HL-60 (cell line): ENCODE data around the gene PIP4K2A.
A peak's percentile ranks its signal among the peaks of the same experiment; 100 is the strongest.

Source experiments
- DNase-seq, 2 experiments: peaks; one replicate each; pipeline ENCODE4 v3.0.0-alpha.2; 2010 to 2020; ENCODE audit warnings: low read depth in 1 of 2, low spot score in 1 of 2
- H3K27ac ChIP-seq: fragments of 250-450 bp; sonication (Bioruptor Pico); replicated peaks from 2 replicates; pipeline ENCODE4 v1.5.1; 2020; ENCODE audit warnings: mild to moderate bottlenecking, moderate library complexity
- H3K27me3 ChIP-seq: fragments of 250-450 bp; sonication (Bioruptor Pico); 2 replicates; pipeline ENCODE4 v1.5.1; 2021; ENCODE audit warnings: mild to moderate bottlenecking, moderate library complexity; ENCODE audit not compliant: insufficient read depth, poor library complexity, severe bottlenecking
- H3K4me3 ChIP-seq: replicated peaks from 2 replicates; pipeline ENCODE4 v1.5.1; 2011; ENCODE audit warnings: mild to moderate bottlenecking, control low read depth, low read length; ENCODE audit not compliant: insufficient read depth
- GABPA ChIP-seq: IDR thresholded peaks from 2 replicates; pipeline ENCODE4 v1.6.1; 2012; ENCODE audit warnings: low read depth
- POLR2AphosphoS5 ChIP-seq: IDR thresholded peaks from 2 replicates; pipeline ENCODE4 v1.6.1; 2012; ENCODE audit warnings: low read depth
- SPI1 ChIP-seq: IDR thresholded peaks from 2 replicates; pipeline ENCODE4 v1.6.1; 2012; ENCODE audit warnings: low read depth, mild to moderate bottlenecking, borderline replicate concordance
- TF ChIP-seq, protein P1 (sequence below): IDR thresholded peaks from one replicate; pipeline ENCODE4 v1.5.1; 2011; ENCODE audit warnings: low read length, control low read depth, inconsistent platforms; ENCODE audit not compliant: insufficient read depth
- TF ChIP-seq, protein P2 (sequence below): IDR thresholded peaks from 2 replicates; pipeline ENCODE4 v1.6.1; 2012; ENCODE audit warnings: low read depth; ENCODE audit not compliant: insufficient replicate concordance

PIP4K2A gene

DNA sequence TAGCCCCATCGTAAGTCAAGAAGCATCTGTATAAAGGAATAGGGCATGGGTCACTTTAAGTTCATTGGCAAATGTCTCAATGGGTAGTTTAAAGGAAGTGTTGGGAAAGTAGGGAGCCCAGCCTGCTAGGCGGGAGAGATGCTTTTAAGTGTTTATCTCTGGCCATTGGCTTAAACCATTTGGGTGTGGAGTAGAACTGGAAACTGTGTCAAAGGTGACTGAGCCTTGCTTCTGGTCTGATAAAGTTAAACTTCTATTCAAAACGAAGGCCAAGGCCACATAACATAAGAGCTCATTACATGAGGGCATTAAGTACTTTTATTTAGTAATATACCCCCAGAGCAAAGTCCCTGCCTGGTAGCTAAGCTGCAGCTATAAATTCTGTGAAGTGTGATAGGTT is 220.4 kb downstream of the PIP4K2A start:
- Histone ChIP-seq H3K27ac (no peak overlapping the region), H3K27me3 (no peaks in the 10 kb centered on the region), H3K4me3 (no peak overlapping the region)
- no peak for DNase-seq
- TF ChIP-seq, protein P1, sequence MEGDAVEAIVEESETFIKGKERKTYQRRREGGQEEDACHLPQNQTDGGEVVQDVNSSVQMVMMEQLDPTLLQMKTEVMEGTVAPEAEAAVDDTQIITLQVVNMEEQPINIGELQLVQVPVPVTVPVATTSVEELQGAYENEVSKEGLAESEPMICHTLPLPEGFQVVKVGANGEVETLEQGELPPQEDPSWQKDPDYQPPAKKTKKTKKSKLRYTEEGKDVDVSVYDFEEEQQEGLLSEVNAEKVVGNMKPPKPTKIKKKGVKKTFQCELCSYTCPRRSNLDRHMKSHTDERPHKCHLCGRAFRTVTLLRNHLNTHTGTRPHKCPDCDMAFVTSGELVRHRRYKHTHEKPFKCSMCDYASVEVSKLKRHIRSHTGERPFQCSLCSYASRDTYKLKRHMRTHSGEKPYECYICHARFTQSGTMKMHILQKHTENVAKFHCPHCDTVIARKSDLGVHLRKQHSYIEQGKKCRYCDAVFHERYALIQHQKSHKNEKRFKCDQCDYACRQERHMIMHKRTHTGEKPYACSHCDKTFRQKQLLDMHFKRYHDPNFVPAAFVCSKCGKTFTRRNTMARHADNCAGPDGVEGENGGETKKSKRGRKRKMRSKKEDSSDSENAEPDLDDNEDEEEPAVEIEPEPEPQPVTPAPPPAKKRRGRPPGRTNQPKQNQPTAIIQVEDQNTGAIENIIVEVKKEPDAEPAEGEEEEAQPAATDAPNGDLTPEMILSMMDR, result no peak
- TF ChIP-seq GABPA (no peak), SPI1 (no peak), POLR2AphosphoS5 (no peak)
- TF ChIP-seq, protein P2, sequence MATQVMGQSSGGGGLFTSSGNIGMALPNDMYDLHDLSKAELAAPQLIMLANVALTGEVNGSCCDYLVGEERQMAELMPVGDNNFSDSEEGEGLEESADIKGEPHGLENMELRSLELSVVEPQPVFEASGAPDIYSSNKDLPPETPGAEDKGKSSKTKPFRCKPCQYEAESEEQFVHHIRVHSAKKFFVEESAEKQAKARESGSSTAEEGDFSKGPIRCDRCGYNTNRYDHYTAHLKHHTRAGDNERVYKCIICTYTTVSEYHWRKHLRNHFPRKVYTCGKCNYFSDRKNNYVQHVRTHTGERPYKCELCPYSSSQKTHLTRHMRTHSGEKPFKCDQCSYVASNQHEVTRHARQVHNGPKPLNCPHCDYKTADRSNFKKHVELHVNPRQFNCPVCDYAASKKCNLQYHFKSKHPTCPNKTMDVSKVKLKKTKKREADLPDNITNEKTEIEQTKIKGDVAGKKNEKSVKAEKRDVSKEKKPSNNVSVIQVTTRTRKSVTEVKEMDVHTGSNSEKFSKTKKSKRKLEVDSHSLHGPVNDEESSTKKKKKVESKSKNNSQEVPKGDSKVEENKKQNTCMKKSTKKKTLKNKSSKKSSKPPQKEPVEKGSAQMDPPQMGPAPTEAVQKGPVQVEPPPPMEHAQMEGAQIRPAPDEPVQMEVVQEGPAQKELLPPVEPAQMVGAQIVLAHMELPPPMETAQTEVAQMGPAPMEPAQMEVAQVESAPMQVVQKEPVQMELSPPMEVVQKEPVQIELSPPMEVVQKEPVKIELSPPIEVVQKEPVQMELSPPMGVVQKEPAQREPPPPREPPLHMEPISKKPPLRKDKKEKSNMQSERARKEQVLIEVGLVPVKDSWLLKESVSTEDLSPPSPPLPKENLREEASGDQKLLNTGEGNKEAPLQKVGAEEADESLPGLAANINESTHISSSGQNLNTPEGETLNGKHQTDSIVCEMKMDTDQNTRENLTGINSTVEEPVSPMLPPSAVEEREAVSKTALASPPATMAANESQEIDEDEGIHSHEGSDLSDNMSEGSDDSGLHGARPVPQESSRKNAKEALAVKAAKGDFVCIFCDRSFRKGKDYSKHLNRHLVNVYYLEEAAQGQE, result no peak

DNA sequence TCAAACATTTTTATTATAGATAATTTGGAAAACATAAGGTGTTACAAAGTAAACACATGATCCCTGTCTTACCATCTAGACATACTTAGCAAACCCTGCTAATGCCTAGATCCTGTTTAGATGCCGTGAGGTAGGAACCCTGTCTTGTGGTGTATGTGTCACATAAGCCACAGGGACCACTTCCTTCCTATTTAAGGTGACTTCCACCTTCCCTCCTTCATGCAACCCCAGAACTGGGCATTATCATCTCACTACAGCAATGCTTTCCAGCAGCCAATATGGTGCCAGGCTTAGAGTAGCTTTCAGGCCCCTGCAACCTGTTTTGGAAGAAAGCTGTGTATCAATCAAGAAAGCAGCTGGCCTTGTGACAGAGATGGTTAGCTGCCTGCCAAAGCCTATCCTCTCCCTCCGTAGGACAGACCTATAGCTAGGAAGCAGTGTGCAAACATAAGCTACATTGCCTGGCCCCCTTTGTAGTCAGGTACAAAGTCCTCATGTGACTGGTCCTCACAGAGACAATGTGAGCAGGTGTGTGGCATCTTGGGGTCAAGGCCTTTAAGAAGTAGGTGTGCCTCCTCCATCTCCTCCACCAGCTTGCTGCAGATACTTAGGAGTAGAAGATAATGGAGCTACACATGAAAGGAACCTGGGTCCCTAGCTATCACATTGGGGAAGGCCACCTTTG is 222.3 kb downstream of the PIP4K2A start:
- peak; percentile 23 to 51 for DNase-seq
- Histone ChIP-seq H3K4me3 (no peak overlapping the region), H3K27ac (no peak overlapping the region), H3K27me3 (no peaks in the 10 kb centered on the region)
- TF ChIP-seq GABPA (no peak), SPI1 (no peak), POLR2AphosphoS5 (no peak)
- TF ChIP-seq, protein P2, result no peak
- TF ChIP-seq, protein P1, result no peak

DNA sequence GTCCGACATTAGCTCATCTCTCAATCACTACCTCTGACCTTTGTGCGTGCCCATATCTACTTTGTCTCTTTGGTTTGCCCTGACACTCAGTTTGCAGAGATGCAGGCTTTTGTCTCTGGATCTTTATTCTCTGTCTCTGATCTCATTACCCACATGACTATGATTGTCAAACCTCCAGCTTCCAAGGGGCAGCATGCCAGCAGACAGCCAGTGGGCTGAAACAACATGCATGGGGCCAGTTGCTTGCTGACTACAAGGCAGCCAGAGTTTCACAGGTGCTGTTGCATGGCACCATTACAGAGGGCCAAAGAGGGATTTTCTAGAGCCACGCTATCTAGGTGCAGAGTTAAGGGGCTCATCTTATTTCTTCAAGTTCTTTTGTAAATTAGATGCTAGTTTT is 222.9 kb downstream of the PIP4K2A start:
- no peak overlapping the region for H3K27ac ChIP-seq
- TF ChIP-seq GABPA (no peak), POLR2AphosphoS5 (no peak), SPI1 (no peak)
- TF ChIP-seq, protein P1, result no peak
- TF ChIP-seq, protein P2, result no peak
- H3K27me3 ChIP-seq, result no peaks in the 10 kb centered on the region
- no peak for DNase-seq
- H3K4me3 ChIP-seq, result no peak overlapping the region
